ENCODE results near the gene PET100.

The PET100 gene

DNA sequence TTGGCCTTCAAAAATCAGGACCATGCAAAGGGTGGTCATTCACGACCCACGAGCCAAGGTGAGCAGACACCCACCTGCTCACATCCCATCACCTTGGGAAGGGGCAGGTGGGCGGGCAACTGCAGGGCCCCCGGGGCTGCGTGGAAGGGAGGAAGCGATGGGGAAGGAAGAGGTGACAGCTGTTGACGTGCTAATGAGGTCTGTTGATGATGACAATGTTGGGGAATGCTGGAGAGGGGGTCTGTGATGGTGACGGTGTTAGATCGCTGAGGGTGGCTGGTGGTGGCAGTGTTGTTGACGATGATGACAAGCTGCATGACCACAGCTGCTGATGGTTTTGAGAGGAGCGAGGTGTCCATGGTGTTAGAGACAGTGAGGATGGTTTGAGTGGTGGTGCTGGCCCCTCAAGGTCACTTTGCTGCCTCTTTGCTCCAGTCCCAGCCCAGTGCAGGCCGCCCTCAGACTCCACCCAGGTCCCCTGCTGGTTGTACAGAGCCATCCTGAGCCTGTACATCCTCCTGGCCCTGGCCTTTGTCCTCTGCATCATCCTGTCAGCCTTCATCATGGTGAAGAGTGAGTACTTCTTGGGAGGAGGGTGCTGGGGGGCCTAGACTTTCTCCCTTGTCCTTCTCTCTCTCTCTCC, 48.2 kb downstream of the PET100 start:
- DNase-seq (ENCODE audit: low spot score): no peak
- in situ Hi-C loops (cut with MboI; ENCODE audit: low sequenced_read_pairs, unreplicated experiment): no loop called here
- TF ChIP-seq, protein P1, sequence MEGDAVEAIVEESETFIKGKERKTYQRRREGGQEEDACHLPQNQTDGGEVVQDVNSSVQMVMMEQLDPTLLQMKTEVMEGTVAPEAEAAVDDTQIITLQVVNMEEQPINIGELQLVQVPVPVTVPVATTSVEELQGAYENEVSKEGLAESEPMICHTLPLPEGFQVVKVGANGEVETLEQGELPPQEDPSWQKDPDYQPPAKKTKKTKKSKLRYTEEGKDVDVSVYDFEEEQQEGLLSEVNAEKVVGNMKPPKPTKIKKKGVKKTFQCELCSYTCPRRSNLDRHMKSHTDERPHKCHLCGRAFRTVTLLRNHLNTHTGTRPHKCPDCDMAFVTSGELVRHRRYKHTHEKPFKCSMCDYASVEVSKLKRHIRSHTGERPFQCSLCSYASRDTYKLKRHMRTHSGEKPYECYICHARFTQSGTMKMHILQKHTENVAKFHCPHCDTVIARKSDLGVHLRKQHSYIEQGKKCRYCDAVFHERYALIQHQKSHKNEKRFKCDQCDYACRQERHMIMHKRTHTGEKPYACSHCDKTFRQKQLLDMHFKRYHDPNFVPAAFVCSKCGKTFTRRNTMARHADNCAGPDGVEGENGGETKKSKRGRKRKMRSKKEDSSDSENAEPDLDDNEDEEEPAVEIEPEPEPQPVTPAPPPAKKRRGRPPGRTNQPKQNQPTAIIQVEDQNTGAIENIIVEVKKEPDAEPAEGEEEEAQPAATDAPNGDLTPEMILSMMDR (IDR thresholded peaks at IDR 0.05; ENCODE audit: borderline replicate concordance, control extremely low read depth, extremely low read depth, insufficient read depth, missing control alignments): no peak

DNA sequence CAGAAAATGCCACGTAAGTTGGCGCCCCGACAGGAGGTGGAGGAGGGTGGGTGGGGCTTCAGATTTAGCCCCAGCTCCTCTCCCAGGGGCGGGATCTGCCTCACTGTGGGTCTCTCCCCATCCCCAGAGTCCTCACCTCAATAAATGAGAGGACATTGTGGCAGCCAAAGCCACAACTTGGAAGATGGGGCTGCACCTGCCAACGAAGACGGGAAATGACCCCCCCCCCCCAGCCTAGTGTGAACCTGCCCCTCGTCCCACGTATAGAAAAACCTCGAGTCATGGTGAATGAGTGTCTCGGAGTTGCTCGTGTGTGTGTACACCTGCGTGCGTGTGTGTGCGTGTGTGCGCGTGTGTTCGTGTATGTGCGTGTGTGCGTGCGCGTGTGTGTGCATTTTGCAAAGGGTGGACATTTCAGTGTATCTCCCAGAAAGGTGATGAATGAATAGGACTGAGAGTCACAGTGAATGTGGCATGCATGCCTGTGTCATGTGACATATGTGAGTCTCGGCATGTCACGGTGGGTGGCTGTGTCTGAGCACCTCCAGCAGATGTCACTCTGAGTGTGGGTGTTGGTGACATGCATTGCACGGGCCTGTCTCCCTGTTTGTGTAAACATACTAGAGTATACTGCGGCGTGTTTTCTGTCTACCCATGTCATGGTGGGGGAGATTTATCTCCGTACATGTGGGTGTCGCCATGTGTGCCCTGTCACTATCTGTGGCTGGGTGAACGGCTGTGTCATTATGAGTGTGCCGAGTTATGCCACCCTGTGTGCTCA, 49.6 kb downstream of the PET100 start:
- TF ChIP-seq, protein P1 (IDR thresholded peaks at IDR 0.05; ENCODE audit: borderline replicate concordance, control extremely low read depth, extremely low read depth, insufficient read depth, missing control alignments): peak; percentile 63
- peak; percentile 82 for DNase-seq (ENCODE audit: low spot score)
- in situ Hi-C loops (cut with MboI; ENCODE audit: low sequenced_read_pairs, unreplicated experiment): no loop called here

GRCh38 chr19:7679771-7680605, 50.4 kb downstream of the PET100 start:
- in situ Hi-C loops (cut with MboI; ENCODE audit: low sequenced_read_pairs, unreplicated experiment): loop anchor here (5.0 kb wide), 1 partner anchor 117 kb away; no protein-coding TSS in a partner anchor
- TF ChIP-seq, protein P1 (IDR thresholded peaks at IDR 0.05; ENCODE audit: borderline replicate concordance, control extremely low read depth, extremely low read depth, insufficient read depth, missing control alignments): no peak
- DNase-seq (ENCODE audit: low spot score): no peak

- DNase-seq (ENCODE audit: low spot score): peak; percentile 91
- TF ChIP-seq, protein P1 (IDR thresholded peaks at IDR 0.05; ENCODE audit: borderline replicate concordance, control extremely low read depth, extremely low read depth, insufficient read depth, missing control alignments): peak; percentile 99
- in situ Hi-C loops (cut with MboI; ENCODE audit: low sequenced_read_pairs, unreplicated experiment): loop anchor here (5.0 kb wide), 1 partner anchor 117 kb away; no protein-coding TSS in a partner anchor
Measured at GRCh38 chr19:7680606-7681339, 51.2 kb downstream of the PET100 start, which contains the start of gene TRAPPC5. TRAPPC5 (plus strand) TSS chr19:7680833; CDS start chr19:7682254, 1,421 bp downstream.
